Measurements from ENCODE around the gene ZNF521. TPM values are rescaled to one million over a fixed set of nuclear protein-coding genes. Genes with fewer than 3 reads are reported as not detected.

ZNF521 gene
- total and polyA plus RNA-seq, 10 of the 15 experiments (the other 5 are each of a cell fraction or from before 2014, with no cell fraction given), result 0.02 to 0.05 (median 0.04) TPM; not detected in 6

DNA sequence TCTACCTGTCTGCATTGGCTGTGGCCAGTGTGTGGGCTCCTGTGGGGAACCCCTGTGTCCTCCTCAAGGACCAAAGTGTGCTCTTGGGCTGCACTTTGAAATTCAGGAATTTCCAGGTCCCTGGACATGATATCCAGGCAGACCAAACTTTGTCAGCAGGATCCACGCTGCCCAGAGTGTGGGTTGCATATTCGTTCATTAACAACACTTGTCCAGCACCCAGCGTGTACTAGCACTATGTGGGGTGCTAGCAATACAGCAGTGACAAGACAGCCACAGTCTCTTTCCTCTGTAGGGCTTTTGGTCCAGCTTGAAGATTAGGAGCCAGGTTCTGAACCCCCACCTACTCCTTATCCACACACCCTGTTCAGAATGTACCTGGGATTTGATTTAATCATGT, 304.5 kb downstream of the ZNF521 start:
- no peaks in the 10 kb centered on the region for H3K4me1 ChIP-seq (ENCODE audit: control insufficient read depth, insufficient read depth, low read length)
- H3K27me3 ChIP-seq (replicated peaks in 1 of 2; ENCODE audit: control insufficient read depth in 2 of 2, insufficient read depth in 2 of 2, low read length in 1 of 2), result no peaks in the 10 kb centered on the region; a peak in 1 of 4 replicates
- ChIA-PET RAD21 (ENCODE audit: unreplicated experiment) (no interaction called here), SMC1A (ENCODE audit: uncharacterized antibody, unreplicated experiment) (no interaction called here), POLR2A (no interaction called here), CTCF (no interaction called here)
- ATAC-seq (no peak), DNase-seq (ENCODE audit: low read depth, low spot score) (no peak), FAIRE-seq (no peak)
- H4K20me1 ChIP-seq (ENCODE audit: control insufficient read depth, insufficient read depth), result no peaks in the 10 kb centered on the region
- no peak overlapping the region for H3K9ac ChIP-seq (ENCODE audit: control insufficient read depth, insufficient read depth, low read length)
- H2AFZ ChIP-seq (ENCODE audit: control insufficient read depth, low read depth, low read length), result no peak overlapping the region
- no peak overlapping the region for H3K27ac ChIP-seq (ENCODE audit: control insufficient read depth, insufficient read depth)
- in situ Hi-C loops (cut with MboI), result no loop called here
- no peaks in the 10 kb centered on the region for H3K36me3 ChIP-seq (ENCODE audit: control insufficient read depth in 2 of 2, insufficient read depth in 2 of 2, low read length in 1 of 2)
- TF ChIP-seq, protein P1, sequence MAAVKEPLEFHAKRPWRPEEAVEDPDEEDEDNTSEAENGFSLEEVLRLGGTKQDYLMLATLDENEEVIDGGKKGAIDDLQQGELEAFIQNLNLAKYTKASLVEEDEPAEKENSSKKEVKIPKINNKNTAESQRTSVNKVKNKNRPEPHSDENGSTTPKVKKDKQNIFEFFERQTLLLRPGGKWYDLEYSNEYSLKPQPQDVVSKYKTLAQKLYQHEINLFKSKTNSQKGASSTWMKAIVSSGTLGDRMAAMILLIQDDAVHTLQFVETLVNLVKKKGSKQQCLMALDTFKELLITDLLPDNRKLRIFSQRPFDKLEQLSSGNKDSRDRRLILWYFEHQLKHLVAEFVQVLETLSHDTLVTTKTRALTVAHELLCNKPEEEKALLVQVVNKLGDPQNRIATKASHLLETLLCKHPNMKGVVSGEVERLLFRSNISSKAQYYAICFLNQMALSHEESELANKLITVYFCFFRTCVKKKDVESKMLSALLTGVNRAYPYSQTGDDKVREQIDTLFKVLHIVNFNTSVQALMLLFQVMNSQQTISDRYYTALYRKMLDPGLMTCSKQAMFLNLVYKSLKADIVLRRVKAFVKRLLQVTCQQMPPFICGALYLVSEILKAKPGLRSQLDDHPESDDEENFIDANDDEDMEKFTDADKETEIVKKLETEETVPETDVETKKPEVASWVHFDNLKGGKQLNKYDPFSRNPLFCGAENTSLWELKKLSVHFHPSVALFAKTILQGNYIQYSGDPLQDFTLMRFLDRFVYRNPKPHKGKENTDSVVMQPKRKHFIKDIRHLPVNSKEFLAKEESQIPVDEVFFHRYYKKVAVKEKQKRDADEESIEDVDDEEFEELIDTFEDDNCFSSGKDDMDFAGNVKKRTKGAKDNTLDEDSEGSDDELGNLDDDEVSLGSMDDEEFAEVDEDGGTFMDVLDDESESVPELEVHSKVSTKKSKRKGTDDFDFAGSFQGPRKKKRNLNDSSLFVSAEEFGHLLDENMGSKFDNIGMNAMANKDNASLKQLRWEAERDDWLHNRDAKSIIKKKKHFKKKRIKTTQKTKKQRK (IDR thresholded peaks at IDR 0.05; ENCODE audit: low read depth, low read length), result no peak
- TF ChIP-seq POLR2AphosphoS2 (IDR thresholded peaks at IDR 0.05; ENCODE audit: low read depth, low read length) (no peak), ZNF217 (IDR thresholded peaks at IDR 0.05) (no peak), FOXK2 (IDR thresholded peaks at IDR 0.05) (no peak), CEBPB (IDR thresholded peaks at IDR 0.05; ENCODE audit: borderline replicate concordance in 1 of 2, low read depth in 2 of 2, low read length in 2 of 2) (no peak), ZNF24 (IDR thresholded peaks at IDR 0.05) (no peak), POLR2AphosphoS5 (IDR thresholded peaks at IDR 0.05; ENCODE audit: low read length) (no peak), MYC (IDR thresholded peaks at IDR 0.05; ENCODE audit: insufficient read depth, insufficient read length, insufficient replicate concordance, low read length, severe bottlenecking) (no peak), STAT1 (conservative IDR thresholded peaks at IDR 0.05) (no peak), TCF3 (IDR thresholded peaks at IDR 0.05; ENCODE audit: borderline replicate concordance, insufficient read depth, low read depth, low read length) (no peak), BACH1 (IDR thresholded peaks at IDR 0.05; ENCODE audit: borderline replicate concordance) (no peak), KAT2A (conservative IDR thresholded peaks at IDR 0.05; ENCODE audit: control insufficient read depth, low read depth, low read length) (no peak), TCF7 (IDR thresholded peaks at IDR 0.05; ENCODE audit: borderline replicate concordance) (no peak)
- TF ChIP-seq, protein P2, sequence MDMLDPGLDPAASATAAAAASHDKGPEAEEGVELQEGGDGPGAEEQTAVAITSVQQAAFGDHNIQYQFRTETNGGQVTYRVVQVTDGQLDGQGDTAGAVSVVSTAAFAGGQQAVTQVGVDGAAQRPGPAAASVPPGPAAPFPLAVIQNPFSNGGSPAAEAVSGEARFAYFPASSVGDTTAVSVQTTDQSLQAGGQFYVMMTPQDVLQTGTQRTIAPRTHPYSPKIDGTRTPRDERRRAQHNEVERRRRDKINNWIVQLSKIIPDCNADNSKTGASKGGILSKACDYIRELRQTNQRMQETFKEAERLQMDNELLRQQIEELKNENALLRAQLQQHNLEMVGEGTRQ (IDR thresholded peaks at IDR 0.05; ENCODE audit: borderline replicate concordance, low read depth, low read length), result no peak
- TF ChIP-seq, protein P3, sequence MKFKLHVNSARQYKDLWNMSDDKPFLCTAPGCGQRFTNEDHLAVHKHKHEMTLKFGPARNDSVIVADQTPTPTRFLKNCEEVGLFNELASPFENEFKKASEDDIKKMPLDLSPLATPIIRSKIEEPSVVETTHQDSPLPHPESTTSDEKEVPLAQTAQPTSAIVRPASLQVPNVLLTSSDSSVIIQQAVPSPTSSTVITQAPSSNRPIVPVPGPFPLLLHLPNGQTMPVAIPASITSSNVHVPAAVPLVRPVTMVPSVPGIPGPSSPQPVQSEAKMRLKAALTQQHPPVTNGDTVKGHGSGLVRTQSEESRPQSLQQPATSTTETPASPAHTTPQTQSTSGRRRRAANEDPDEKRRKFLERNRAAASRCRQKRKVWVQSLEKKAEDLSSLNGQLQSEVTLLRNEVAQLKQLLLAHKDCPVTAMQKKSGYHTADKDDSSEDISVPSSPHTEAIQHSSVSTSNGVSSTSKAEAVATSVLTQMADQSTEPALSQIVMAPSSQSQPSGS (IDR thresholded peaks at IDR 0.05; ENCODE audit: low read length), result no peak
- TF ChIP-seq, protein P4, sequence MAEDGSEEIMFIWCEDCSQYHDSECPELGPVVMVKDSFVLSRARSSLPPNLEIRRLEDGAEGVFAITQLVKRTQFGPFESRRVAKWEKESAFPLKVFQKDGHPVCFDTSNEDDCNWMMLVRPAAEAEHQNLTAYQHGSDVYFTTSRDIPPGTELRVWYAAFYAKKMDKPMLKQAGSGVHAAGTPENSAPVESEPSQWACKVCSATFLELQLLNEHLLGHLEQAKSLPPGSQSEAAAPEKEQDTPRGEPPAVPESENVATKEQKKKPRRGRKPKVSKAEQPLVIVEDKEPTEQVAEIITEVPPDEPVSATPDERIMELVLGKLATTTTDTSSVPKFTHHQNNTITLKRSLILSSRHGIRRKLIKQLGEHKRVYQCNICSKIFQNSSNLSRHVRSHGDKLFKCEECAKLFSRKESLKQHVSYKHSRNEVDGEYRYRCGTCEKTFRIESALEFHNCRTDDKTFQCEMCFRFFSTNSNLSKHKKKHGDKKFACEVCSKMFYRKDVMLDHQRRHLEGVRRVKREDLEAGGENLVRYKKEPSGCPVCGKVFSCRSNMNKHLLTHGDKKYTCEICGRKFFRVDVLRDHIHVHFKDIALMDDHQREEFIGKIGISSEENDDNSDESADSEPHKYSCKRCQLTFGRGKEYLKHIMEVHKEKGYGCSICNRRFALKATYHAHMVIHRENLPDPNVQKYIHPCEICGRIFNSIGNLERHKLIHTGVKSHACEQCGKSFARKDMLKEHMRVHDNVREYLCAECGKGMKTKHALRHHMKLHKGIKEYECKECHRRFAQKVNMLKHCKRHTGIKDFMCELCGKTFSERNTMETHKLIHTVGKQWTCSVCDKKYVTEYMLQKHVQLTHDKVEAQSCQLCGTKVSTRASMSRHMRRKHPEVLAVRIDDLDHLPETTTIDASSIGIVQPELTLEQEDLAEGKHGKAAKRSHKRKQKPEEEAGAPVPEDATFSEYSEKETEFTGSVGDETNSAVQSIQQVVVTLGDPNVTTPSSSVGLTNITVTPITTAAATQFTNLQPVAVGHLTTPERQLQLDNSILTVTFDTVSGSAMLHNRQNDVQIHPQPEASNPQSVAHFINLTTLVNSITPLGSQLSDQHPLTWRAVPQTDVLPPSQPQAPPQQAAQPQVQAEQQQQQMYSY (CRISPR knock-in tag; IDR thresholded peaks at IDR 0.05), result no peak
- no peak overlapping the region for H3K4me2 ChIP-seq (ENCODE audit: control insufficient read depth, insufficient read depth)
- BruUV-seq (replicated peaks), result no TSS peak
- H3K4me3 ChIP-seq, result no peak overlapping the region
- H3K9me3 ChIP-seq (replicated peaks; ENCODE audit: control insufficient read depth, insufficient read depth, low read length), result no peaks in the 10 kb centered on the region
- H3K79me2 ChIP-seq (ENCODE audit: control insufficient read depth, insufficient read depth, low read length), result no peaks in the 10 kb centered on the region
- intact Hi-C loops (cut with micrococcal nuclease; ENCODE audit: unreplicated experiment), result no loop called here
- 20% methylated on average over 3 of the region's 3 CpGs for WGBS (ENCODE audit: insufficient coverage, insufficient replicate concordance, low lambda C conversion rate, missing lambda C conversion rate)
